Transverse colon (tissue), 3 donors: ENCODE results near the gene IRX5.

Experiments used
- EP300 ChIP-seq: sonication (generic); formaldehyde crosslinking; IDR thresholded peaks from one replicate; pipeline ENCODE4 v1.6.1; 2017; ENCODE audit warnings: antibody characterized with exemption, low read depth
- POLR2A ChIP-seq: fragments of 450-650 bp; IDR thresholded peaks from one replicate; pipeline ENCODE4 v1.6.1; 2016; ENCODE audit warnings: antibody characterized with exemption, mild to moderate bottlenecking, moderate library complexity
- TF ChIP-seq, protein P1 (sequence below), 5 experiments: fragments of 200-600 bp in 3 of 5; fragments of 450-650 bp in 2 of 5; sonication (generic) in 3 of 5; IDR thresholded peaks; 1 replicate in 2 of 5; 2 replicates in 3 of 5; pipeline ENCODE4 v1.5.1; 2016 to 2017; ENCODE audit warnings: antibody characterized with exemption in 5 of 5, inconsistent platforms in 3 of 5, mild to moderate bottlenecking in 2 of 5, moderate library complexity in 1 of 5

DNA sequence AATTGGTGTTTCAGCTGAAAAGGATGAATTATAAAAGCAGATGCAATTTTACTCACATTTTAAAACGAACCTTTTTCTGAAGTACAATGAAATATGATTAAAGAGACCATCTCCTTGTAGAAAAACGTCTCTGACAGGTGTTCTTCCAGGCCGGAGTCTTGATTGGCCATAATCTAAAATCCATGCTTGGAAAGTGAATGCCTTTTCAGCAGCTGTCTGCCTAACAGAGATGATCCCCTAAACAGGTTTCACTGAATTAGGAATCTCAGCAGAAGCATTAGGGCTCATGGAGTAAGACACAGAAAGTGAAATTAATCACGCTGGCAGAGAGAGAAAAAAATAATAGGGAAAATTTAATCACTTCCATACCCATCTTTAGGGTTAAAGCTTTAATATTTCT lies 39.3 kb upstream of the IRX5 start:
- TF ChIP-seq POLR2A (no peak), EP300 (no peak)
- TF ChIP-seq, protein P1, sequence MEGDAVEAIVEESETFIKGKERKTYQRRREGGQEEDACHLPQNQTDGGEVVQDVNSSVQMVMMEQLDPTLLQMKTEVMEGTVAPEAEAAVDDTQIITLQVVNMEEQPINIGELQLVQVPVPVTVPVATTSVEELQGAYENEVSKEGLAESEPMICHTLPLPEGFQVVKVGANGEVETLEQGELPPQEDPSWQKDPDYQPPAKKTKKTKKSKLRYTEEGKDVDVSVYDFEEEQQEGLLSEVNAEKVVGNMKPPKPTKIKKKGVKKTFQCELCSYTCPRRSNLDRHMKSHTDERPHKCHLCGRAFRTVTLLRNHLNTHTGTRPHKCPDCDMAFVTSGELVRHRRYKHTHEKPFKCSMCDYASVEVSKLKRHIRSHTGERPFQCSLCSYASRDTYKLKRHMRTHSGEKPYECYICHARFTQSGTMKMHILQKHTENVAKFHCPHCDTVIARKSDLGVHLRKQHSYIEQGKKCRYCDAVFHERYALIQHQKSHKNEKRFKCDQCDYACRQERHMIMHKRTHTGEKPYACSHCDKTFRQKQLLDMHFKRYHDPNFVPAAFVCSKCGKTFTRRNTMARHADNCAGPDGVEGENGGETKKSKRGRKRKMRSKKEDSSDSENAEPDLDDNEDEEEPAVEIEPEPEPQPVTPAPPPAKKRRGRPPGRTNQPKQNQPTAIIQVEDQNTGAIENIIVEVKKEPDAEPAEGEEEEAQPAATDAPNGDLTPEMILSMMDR (IDR thresholded peaks at IDR 0.05), result no peak
